Activated T-cell treated with anti-CD3 and anti-CD28 coated beads, Interleukin-2, amount 50 U/mL, for 24 hours (primary cell): ENCODE data around the gene ATP2C2.

ENCODE experiments used
- DNase-seq: peaks from one replicate; pipeline ENCODE4 v3.0.0-alpha.2; 2020
- H3K27ac Mint-ChIP-seq: 2 replicates; pipeline ENCODE4 v1.8.0; 2020; ENCODE audit warnings: mild to moderate bottlenecking, mixed read lengths
- H3K27me3 Mint-ChIP-seq: 2 replicates; pipeline ENCODE4 v1.8.0; 2020; ENCODE audit warnings: mixed read lengths
- H3K36me3 Mint-ChIP-seq: 2 replicates; pipeline ENCODE4 v1.8.0; 2020; ENCODE audit warnings: low read depth, mixed read lengths
- H3K4me1 Mint-ChIP-seq: 2 replicates; pipeline ENCODE4 v1.8.0; 2020; ENCODE audit warnings: low read depth, mixed read lengths
- H3K4me3 Mint-ChIP-seq: 2 replicates; pipeline ENCODE4 v1.8.0; 2020; ENCODE audit warnings: mild to moderate bottlenecking, moderate library complexity, mixed read lengths
- H3K9me3 Mint-ChIP-seq: 2 replicates; pipeline ENCODE4 v1.8.0; 2020; ENCODE audit warnings: mixed read lengths

Gene ATP2C2

DNA sequence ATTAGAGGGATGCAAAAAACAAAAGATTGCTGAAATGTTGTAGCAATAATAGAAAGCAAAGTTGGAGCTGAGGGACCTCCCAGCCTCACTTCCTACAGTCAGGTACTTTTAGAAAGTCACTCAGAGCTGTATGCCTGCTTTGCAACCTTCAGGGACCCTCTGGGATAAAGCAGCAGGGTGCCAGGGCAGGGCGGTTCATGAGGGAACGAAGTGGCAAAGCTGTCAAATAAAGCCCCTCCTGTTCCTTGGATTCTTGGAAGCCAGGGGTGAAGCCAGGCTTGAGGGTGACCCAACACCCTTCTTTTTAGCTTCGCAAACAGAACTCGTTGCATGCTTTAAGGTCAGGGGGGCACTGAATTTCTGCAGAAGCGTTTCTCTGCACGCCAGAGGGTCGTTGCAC, 767 bp downstream of the ATP2C2 start:
- no peak overlapping the region for H3K4me3 Mint-ChIP-seq
- H3K27ac Mint-ChIP-seq = no peak overlapping the region

DNA sequence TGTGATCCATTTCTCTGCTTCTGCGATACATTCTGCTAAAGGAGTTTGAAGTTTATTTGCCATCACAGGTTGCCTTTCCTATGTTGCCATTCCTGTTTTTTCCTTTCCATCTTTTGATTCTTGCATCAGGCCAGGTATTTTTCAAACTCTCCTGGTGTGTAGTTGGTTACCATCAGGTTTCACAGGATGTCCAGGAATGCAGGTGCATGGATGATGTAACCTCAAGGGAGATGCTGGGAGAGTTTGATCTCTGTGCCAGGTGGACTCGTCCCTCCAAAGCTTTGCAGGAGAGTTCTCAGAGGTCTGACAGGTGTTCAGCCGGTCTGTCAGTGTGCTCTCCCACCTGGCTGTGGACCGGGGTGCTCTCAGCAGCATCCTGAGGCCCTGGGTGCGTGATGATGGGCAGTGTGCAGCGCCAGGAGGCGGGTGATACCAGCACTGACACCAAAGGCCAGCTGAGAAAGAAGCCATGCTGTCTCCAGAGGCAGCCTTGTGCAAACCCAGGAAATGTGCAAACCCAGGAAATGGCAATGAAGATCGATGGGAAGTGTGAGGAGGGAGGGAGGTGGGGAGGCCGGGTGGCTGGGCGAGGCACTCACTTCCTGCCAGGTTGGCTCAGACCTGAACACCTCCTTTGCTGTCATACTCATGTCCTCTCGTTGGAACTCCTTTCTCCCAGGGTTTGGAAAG, 1.7 kb downstream of the ATP2C2 start:
- H3K27ac Mint-ChIP-seq = no peak overlapping the region
- peaks cover 10% of the 10 kb centered on the region for H3K4me1 Mint-ChIP-seq
- H3K9me3 Mint-ChIP-seq = no peaks in the 10 kb centered on the region
- H3K36me3 Mint-ChIP-seq = no peaks in the 10 kb centered on the region
- H3K4me3 Mint-ChIP-seq = no peak overlapping the region
- H3K27me3 Mint-ChIP-seq = peaks cover 59% of the 10 kb centered on the region
- DNase-seq = no peak

More for the DNA sequence above, 767 bp downstream of the ATP2C2 start:
- DNase-seq = no peak
- H3K4me1 Mint-ChIP-seq = peaks cover 10% of the 10 kb centered on the region
- H3K36me3 Mint-ChIP-seq = no peaks in the 10 kb centered on the region
- H3K9me3 Mint-ChIP-seq = no peaks in the 10 kb centered on the region
- H3K27me3 Mint-ChIP-seq = peaks cover 65% of the 10 kb centered on the region

DNA sequence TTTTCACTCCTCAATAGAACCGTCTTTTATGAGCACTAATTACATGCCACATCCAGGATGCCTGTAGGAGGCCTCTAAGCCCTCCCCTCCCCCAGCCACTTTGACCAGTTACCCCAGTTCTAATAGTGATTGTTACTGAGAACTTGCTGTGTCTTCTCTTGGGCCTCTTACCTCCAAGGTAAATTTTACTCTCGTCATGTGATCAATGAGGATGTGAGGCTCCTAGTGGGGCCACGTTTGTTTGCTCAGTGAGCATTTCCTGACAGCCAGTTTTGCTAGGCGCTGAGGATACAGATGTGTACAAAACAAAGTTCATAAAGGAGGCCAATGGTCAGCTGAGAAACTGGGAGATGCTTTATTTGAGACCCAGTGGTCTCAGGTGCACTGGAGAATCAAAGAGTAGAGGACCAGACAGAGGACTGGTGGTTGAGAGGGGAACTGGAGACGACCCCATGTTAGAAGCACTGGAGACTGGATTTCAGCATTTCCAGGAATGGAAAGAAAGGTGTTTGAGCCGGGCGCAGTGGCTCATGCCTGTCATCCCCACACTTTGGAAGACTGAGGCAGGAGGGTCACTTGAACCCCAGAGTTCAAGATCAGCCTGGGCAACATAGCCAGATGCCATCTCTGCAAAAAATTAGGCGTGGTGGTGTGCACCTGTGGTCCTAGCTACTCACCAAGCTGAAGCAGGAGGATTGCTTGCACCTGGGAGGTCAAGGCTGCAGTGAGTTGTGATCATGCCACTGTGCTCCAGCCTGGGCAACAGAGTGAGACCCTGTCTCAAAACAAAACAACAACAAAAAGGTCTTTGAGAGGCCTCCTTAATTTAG, 2.6 kb downstream of the ATP2C2 start:
- no peaks in the 10 kb centered on the region for H3K36me3 Mint-ChIP-seq
- DNase-seq = no peak
- no peak overlapping the region for H3K27ac Mint-ChIP-seq
- peaks cover 10% of the 10 kb centered on the region for H3K4me1 Mint-ChIP-seq
- no peaks in the 10 kb centered on the region for H3K9me3 Mint-ChIP-seq
- H3K4me3 Mint-ChIP-seq = no peak overlapping the region
- H3K27me3 Mint-ChIP-seq = peaks cover 65% of the 10 kb centered on the region

DNA sequence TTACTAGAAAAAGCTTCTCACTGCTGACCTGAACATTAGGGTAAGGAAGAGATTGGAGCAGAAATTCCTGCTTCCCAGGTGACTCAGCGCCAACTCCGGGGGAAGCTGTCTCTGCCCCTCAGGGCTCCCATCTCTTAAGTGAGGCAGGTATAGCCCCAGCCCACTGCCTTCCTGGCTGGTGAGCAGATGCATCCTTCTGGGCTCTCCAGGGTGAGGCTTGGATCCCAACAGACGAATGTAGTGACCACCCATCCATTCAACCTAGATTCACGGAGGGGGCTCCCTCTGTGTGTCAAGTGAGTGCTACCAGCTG, 3.2 kb downstream of the ATP2C2 start:
- H3K36me3 Mint-ChIP-seq = no peaks in the 10 kb centered on the region
- peaks cover 63% of the 10 kb centered on the region for H3K27me3 Mint-ChIP-seq

DNA sequence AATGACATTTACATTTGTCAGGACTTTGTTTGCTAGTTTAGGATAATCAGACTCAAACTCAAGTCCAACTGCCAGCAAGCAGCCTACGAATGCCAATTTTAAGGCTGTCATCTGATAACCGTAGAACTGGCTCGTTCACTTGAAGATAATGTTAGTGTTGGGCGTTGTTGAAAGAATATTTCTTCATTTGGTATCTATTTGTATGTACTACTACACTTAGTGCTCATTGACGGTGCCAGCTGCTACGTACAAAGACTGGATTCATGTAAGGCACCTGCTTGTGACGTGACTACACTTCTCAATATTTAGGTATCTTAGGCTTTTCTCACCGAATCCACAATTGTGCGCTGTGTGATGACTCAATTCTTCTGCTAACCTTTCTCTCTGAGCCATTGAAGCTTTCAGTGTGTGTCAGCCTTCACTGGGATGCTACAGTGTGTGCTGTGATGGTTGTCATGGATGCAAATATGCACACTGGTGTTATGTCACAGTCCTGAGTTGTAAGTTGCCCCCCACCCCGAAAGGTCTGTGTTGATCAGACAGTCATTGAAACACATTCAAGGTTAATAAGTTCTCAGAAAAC, 5.7 kb downstream of the ATP2C2 start:
- Mint-ChIP-seq H3K4me1 (peaks cover 2% of the 10 kb centered on the region), H3K27ac (no peak overlapping the region), H3K27me3 (peaks cover 45% of the 10 kb centered on the region), H3K4me3 (no peak overlapping the region), H3K9me3 (no peaks in the 10 kb centered on the region), H3K36me3 (no peaks in the 10 kb centered on the region)
- no peak for DNase-seq

More for the DNA sequence above, 3.2 kb downstream of the ATP2C2 start:
- no peak overlapping the region for H3K27ac Mint-ChIP-seq
- no peaks in the 10 kb centered on the region for H3K9me3 Mint-ChIP-seq
- H3K4me3 Mint-ChIP-seq = no peak overlapping the region
- DNase-seq = no peak
- H3K4me1 Mint-ChIP-seq = peaks cover 10% of the 10 kb centered on the region

DNA sequence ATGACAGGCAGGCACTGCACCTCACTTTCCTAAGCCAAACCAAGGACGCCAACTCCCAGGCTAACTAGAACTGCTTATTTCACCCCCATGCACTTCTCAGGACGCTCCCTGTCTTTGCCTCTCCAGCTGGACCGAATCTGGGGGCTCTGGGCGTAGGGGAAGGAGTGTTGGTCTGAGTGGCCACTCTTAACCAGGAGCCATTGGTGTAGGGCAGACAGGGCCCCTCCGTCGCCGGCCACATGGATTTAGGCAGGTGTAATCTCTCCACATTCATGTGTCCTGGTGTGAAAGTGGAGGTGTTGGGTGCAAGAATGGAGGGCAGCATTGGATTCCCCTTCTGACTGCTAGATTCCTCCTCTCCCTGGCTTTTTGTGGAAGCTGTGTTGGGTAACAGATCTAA, 9.8 kb downstream of the ATP2C2 start:
- Mint-ChIP-seq H3K27ac (no peak overlapping the region), H3K4me3 (no peak overlapping the region), H3K27me3 (peaks cover 36% of the 10 kb centered on the region), H3K36me3 (no peaks in the 10 kb centered on the region), H3K9me3 (no peaks in the 10 kb centered on the region), H3K4me1 (peaks cover 4% of the 10 kb centered on the region)
- no peak for DNase-seq

DNA sequence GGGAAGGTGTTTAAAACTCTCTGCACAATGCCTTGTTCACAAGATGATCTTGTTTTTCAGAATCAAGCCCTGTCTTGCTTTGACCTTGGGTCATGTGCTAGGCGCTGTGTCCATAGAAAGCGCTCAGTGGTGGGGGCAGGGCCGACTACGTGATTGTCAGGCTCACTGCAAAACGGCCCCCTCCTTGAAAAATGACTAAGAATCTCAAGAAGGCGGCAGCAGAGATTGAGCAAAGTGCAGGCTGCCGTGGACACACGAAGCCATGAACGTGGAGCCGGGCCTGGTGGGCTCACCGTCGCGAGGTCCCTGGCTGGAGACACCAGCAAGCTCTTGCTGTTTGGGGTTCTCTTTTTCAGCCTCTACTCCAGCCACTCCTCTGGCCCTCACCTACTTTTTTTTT, 10.2 kb downstream of the ATP2C2 start:
- H3K27ac Mint-ChIP-seq = no peak overlapping the region
- no peaks in the 10 kb centered on the region for H3K9me3 Mint-ChIP-seq
- no peaks in the 10 kb centered on the region for H3K36me3 Mint-ChIP-seq
- no peak overlapping the region for H3K4me3 Mint-ChIP-seq
- peaks cover 4% of the 10 kb centered on the region for H3K4me1 Mint-ChIP-seq
- peaks cover 36% of the 10 kb centered on the region for H3K27me3 Mint-ChIP-seq
- DNase-seq = no peak

DNA sequence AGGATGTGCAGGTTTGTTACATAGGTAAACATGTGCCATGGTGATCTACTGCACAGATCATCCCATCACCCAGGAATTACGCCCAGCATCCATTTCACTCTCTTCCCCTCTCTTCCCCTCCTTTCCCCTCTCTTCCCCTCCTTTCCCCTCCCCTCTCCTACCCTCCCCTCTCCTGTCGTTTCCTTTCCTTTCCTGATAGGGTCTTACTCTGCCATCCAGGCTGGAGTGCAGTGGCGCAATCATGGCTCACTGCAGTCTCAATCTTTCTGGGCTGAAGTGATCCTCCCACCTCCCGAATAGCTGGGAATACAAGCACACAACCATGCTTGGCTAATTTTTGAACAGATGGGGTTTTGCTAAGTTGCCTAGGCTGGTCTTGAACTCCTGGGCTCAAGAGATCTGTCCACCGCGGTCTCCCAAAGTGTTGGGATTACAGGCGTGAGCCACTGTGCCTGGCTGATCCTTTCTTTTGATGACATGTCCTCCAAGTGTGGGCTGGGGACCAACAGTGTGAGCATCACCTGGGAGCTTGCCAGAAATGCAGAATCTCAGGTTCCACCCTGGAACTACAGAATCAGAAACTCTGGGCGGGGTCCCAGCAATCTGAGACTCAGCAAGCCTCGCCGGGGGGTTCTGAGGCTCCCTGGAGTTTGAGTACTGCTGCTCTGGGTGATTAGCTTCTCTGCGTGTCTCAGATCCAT, 10.8 kb downstream of the ATP2C2 start:
- peaks cover 36% of the 10 kb centered on the region for H3K27me3 Mint-ChIP-seq
- H3K4me3 Mint-ChIP-seq = no peak overlapping the region
- no peak overlapping the region for H3K27ac Mint-ChIP-seq
- H3K9me3 Mint-ChIP-seq = no peaks in the 10 kb centered on the region
- H3K4me1 Mint-ChIP-seq = peaks cover 4% of the 10 kb centered on the region
- no peaks in the 10 kb centered on the region for H3K36me3 Mint-ChIP-seq
- DNase-seq = no peak

DNA sequence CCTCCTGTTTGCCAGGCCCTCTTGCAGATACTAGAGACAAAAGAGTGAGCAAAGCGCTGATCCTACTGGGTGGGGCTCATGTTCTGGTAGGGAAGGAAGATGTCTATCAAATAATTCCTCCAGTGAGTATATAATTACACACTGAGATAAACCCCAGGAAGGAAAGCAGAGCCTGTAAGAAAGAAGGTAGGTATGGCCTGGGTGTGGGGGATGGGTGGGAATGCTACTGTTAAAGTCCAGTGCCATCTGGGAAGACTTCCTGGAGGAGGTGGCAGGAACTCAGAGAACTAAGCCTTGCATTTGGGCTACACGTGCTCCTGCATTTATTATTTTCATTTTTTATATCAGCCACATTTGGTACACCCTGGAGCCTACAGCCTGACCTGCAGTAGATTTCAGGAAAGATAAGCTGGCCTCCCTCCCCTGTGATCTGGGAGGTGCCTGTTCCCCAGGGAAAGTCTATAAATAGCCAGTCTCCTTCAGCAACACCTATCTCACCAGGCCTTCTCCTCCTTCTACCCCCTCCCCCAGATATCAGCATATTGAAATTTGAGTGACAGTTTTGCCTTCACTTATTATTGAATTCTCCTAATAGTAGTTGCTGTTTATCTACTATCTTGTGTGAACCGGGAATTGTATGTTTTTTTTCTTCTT, 11.5 kb downstream of the ATP2C2 start:
- peaks cover under 1% of the 10 kb centered on the region for H3K9me3 Mint-ChIP-seq
- peaks cover 36% of the 10 kb centered on the region for H3K27me3 Mint-ChIP-seq
- H3K36me3 Mint-ChIP-seq = no peaks in the 10 kb centered on the region
- H3K4me1 Mint-ChIP-seq = peaks cover 4% of the 10 kb centered on the region
- DNase-seq = no peak
- no peak overlapping the region for H3K27ac Mint-ChIP-seq
- H3K4me3 Mint-ChIP-seq = no peak overlapping the region

DNA sequence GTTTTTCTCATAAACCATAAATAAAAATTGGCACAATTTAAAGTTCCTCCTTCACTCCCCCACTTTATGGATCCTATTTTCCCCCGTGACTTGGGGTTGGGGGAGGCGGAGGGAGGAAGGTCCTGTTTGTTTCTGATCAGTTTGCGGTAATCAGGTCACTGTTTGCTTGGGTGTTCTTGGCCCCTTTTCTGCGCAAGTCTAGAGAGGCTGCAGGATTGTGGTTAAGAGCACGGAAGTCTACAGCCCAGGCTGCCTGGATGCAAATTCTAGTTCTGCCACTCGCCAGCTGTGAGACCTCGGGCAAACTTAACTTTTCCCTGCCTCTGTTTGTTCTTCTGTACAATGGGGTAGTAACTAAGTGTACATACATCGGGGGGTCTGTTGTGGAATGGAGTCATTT, 12.1 kb downstream of the ATP2C2 start:
- H3K27me3 Mint-ChIP-seq = peaks cover 33% of the 10 kb centered on the region
- no peak for DNase-seq
- peaks cover 4% of the 10 kb centered on the region for H3K4me1 Mint-ChIP-seq
- no peak overlapping the region for H3K4me3 Mint-ChIP-seq
- no peak overlapping the region for H3K27ac Mint-ChIP-seq
- no peaks in the 10 kb centered on the region for H3K36me3 Mint-ChIP-seq
- H3K9me3 Mint-ChIP-seq = peaks cover 6% of the 10 kb centered on the region

DNA sequence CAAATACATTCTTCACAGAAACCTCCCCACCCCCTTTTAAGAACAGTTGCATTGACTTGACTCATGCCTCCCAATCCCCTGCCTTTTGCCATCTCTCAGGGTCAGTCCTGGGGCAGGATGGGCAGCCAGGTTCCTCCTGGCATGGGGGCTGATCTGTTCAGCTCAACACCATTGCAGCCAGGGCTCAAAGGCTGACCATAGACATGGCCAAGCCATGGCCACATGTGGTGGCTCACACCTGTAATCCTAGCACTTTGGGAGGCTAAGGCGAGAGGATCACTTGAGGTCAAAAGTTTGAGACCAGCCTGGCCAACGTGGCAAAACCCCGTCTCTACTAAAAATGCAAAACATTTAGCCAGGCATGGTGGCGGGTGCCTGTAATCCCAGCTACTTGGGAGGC, 14.1 kb downstream of the ATP2C2 start:
- DNase-seq = no peak
- H3K4me1 Mint-ChIP-seq = peaks cover 4% of the 10 kb centered on the region
- peaks cover 15% of the 10 kb centered on the region for H3K9me3 Mint-ChIP-seq
- H3K36me3 Mint-ChIP-seq = no peaks in the 10 kb centered on the region
- peaks cover 25% of the 10 kb centered on the region for H3K27me3 Mint-ChIP-seq
- no peak overlapping the region for H3K27ac Mint-ChIP-seq
- no peak overlapping the region for H3K4me3 Mint-ChIP-seq

DNA sequence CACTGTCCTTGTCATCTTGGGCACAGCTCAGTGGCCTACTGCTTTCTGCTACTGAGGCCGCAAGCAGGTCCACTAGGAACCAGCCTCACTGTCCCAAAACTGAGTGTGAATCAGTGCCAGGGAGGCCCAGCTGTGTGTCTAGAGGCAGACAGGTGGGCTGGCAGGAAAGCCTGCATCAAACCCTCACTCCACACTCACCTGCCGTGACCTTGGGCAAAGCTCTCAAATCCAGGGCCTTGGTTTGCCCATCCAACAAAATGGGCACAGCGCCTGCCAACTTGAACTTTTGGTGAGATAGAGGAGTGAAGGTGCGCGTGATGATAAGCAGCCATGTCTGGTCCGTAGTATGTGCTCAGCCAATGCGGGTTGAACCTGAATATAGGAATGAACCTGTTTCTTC, 14.8 kb downstream of the ATP2C2 start:
- Mint-ChIP-seq H3K36me3 (no peaks in the 10 kb centered on the region), H3K9me3 (peaks cover 15% of the 10 kb centered on the region)

DNA sequence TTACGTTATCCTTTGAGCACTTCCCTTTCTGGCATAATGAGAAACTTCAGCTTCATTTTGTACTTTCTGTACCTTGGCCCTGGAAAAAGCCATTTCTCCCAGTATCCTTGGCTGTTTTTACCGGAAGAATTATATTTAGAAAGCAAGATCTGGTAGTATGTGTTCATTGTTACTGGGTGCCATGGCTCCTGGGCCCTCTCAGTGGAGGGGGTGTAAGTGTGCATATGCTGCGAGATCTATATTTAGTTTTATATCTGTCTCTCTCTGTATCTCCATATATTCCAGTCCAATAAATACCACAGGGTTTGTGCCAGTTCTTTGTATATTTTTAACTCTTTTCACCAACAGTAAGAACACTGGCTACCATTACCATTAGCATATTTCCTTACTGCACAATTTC, 17.7 kb downstream of the ATP2C2 start:
- Mint-ChIP-seq H3K27me3 (peaks cover 7% of the 10 kb centered on the region), H3K4me1 (no peaks in the 10 kb centered on the region), H3K4me3 (no peak overlapping the region), H3K27ac (no peak overlapping the region), H3K36me3 (no peaks in the 10 kb centered on the region), H3K9me3 (peaks cover 15% of the 10 kb centered on the region)
- DNase-seq = no peak

More for the DNA sequence above, 14.8 kb downstream of the ATP2C2 start:
- Mint-ChIP-seq H3K27ac (no peak overlapping the region), H3K27me3 (peaks cover 20% of the 10 kb centered on the region), H3K4me3 (no peak overlapping the region), H3K4me1 (peaks cover 4% of the 10 kb centered on the region)
- DNase-seq = no peak

DNA sequence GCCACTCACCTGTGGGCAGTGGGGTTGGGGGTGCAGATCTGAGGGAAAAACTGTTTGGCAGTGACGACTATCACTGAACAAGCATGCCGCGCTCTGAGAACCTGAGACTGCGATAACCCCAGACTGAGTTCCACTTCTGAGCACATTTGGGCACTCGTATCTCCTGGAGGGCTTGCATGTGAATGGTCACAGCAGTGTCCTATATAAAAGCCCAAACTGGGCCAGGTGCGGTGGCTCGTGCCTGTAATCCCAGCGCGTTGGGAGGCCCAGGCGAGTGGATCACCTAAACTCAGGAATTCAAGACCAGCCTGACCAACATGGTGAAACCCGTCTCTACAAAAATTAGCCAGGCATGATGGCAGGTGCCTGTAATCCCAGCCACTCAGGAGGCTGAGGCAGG, 18.7 kb downstream of the ATP2C2 start:
- peaks cover 15% of the 10 kb centered on the region for H3K9me3 Mint-ChIP-seq
- no peak overlapping the region for H3K27ac Mint-ChIP-seq
- no peaks in the 10 kb centered on the region for H3K36me3 Mint-ChIP-seq
- peaks cover 8% of the 10 kb centered on the region for H3K27me3 Mint-ChIP-seq
- H3K4me1 Mint-ChIP-seq = no peaks in the 10 kb centered on the region
- no peak overlapping the region for H3K4me3 Mint-ChIP-seq
- DNase-seq = no peak
